ENCODE measurements around the gene ERICH2. TPM values are rescaled to one million over a fixed set of nuclear protein-coding genes. Genes with fewer than 3 reads are reported as not detected.

Gene ERICH2
- total RNA-seq, 1 experiment from 2014 or later = 2.4 TPM

DNA sequence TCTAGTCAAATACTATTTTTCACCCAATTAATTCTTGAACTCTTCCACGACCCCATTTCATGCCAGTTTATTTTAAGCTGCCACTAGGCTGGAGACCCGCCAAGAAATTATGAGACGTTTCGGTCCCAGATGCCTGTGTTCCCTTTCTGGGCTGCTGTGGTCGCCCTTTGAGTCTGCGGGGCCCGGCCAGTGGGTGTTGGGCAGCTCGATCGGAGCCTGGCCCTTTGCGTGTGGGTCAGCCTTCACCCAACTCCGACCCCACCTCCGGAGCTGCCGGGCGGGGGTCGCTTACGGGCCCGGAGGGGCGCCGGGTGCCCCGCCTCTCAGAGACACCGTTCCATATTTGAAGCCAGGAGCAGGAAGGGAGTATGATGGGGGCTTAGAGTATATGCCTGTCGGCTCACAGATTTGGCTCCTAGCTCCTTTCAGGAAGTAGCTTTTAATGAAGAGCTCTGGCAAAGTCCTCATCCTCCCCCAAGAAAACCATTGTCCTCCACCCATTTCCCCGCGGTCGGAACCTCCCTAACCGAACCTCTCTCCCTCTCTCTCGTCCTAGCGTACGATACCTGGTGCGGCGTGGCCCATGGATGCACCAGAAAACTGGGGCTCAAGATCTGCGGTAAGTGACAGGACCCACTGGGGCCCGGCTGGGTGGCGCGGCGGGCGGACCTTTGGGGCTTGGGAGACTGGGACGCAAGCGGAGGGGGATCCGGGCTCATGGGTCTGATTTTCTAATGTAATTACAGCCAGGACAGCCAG, 51.5 kb downstream of the ERICH2 start:
- peaks cover 0 to 15% of the 10 kb centered on the region in 2 experiments; a peak in 1 of 4 replicates for H3K4me1 ChIP-seq (ENCODE audit: control insufficient read depth in 1 of 2, insufficient read depth in 2 of 2, low read length in 2 of 2)
- ChIA-PET POLR2A (no interaction called here), RAD21 (ENCODE audit: low non-redundant PET in 1 of 2, low total read pairs in 2 of 2, uncharacterized antibody in 2 of 2, unreplicated experiment in 2 of 2) (no interaction called here), CTCF (no interaction called here)
- no TSS peak for BruUV-seq (replicated peaks)
- no peak overlapping the region for H3K4me2 ChIP-seq (ENCODE audit: low read length)
- H3K9me3 ChIP-seq (ENCODE audit: control insufficient read depth in 1 of 2, insufficient read depth in 1 of 2, low read depth in 1 of 2, low read length in 2 of 2) = no peaks in the 10 kb centered on the region
- no peaks in the 10 kb centered on the region for H4K20me1 ChIP-seq (ENCODE audit: insufficient read depth)
- no peak for DNase-seq (ENCODE audit: low read depth, low spot score)
- H3K9ac ChIP-seq (ENCODE audit: low read length) = no peak overlapping the region
- no peak for ATAC-seq
- no peaks in the 10 kb centered on the region for H3K79me2 ChIP-seq (ENCODE audit: insufficient read depth, low read length)
- H3K9me2 ChIP-seq (ENCODE audit: insufficient read depth) = no peaks in the 10 kb centered on the region
- no peaks in the 10 kb centered on the region for H3K27me3 ChIP-seq (ENCODE audit: insufficient read depth, low read length)
- H2AFZ ChIP-seq (ENCODE audit: low read depth, low read length, poor library complexity, severe bottlenecking) = no peak overlapping the region
- no peaks in the 10 kb centered on the region for H3K36me3 ChIP-seq (ENCODE audit: control insufficient read depth in 1 of 2, insufficient read depth in 2 of 2, low read length in 2 of 2)
- no peak overlapping the region for H3K27ac ChIP-seq (ENCODE audit: low read depth, low read length)
- intact Hi-C loops (cut with micrococcal nuclease) = no loop called here
- H3K4me3 ChIP-seq (replicated peaks in 1 of 2; ENCODE audit: low read depth in 1 of 2, low read length in 2 of 2) = no peak overlapping the region
- TF ChIP-seq RAD21 (IDR thresholded peaks at IDR 0.05; ENCODE audit: low read depth) (no peak), EZH2phosphoT487 (IDR thresholded peaks at IDR 0.05; ENCODE audit: borderline replicate concordance) (no peak), EGR1 (IDR thresholded peaks at IDR 0.05; ENCODE audit: low read depth) (no peak), SIN3A (IDR thresholded peaks at IDR 0.05; ENCODE audit: low read depth) (no peak), EZH2 (IDR thresholded peaks at IDR 0.05) (no peak), CEBPB (IDR thresholded peaks at IDR 0.05; ENCODE audit: low read depth) (no peak), SRF (IDR thresholded peaks at IDR 0.05; ENCODE audit: low read depth) (no peak), FOSL1 (IDR thresholded peaks at IDR 0.05; ENCODE audit: low read depth) (no peak), POLR2A (IDR thresholded peaks at IDR 0.05; ENCODE audit: borderline replicate concordance, extremely low read depth, insufficient read depth, insufficient read length) (no peak), SP1 (IDR thresholded peaks at IDR 0.05; ENCODE audit: low read depth) (no peak)
- TF ChIP-seq, protein P1, sequence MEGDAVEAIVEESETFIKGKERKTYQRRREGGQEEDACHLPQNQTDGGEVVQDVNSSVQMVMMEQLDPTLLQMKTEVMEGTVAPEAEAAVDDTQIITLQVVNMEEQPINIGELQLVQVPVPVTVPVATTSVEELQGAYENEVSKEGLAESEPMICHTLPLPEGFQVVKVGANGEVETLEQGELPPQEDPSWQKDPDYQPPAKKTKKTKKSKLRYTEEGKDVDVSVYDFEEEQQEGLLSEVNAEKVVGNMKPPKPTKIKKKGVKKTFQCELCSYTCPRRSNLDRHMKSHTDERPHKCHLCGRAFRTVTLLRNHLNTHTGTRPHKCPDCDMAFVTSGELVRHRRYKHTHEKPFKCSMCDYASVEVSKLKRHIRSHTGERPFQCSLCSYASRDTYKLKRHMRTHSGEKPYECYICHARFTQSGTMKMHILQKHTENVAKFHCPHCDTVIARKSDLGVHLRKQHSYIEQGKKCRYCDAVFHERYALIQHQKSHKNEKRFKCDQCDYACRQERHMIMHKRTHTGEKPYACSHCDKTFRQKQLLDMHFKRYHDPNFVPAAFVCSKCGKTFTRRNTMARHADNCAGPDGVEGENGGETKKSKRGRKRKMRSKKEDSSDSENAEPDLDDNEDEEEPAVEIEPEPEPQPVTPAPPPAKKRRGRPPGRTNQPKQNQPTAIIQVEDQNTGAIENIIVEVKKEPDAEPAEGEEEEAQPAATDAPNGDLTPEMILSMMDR (IDR thresholded peaks at IDR 0.05 in 2 of 3, conservative IDR thresholded peaks at IDR 0.05 in 1 of 3; ENCODE audit: borderline replicate concordance in 1 of 3, insufficient read depth in 1 of 3, low read depth in 2 of 3, low read length in 2 of 3) = no peak
- TF ChIP-seq, protein P2, sequence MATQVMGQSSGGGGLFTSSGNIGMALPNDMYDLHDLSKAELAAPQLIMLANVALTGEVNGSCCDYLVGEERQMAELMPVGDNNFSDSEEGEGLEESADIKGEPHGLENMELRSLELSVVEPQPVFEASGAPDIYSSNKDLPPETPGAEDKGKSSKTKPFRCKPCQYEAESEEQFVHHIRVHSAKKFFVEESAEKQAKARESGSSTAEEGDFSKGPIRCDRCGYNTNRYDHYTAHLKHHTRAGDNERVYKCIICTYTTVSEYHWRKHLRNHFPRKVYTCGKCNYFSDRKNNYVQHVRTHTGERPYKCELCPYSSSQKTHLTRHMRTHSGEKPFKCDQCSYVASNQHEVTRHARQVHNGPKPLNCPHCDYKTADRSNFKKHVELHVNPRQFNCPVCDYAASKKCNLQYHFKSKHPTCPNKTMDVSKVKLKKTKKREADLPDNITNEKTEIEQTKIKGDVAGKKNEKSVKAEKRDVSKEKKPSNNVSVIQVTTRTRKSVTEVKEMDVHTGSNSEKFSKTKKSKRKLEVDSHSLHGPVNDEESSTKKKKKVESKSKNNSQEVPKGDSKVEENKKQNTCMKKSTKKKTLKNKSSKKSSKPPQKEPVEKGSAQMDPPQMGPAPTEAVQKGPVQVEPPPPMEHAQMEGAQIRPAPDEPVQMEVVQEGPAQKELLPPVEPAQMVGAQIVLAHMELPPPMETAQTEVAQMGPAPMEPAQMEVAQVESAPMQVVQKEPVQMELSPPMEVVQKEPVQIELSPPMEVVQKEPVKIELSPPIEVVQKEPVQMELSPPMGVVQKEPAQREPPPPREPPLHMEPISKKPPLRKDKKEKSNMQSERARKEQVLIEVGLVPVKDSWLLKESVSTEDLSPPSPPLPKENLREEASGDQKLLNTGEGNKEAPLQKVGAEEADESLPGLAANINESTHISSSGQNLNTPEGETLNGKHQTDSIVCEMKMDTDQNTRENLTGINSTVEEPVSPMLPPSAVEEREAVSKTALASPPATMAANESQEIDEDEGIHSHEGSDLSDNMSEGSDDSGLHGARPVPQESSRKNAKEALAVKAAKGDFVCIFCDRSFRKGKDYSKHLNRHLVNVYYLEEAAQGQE (IDR thresholded peaks at IDR 0.05; ENCODE audit: low read depth) = no peak
